ENCODE measurements around the gene PLEKHD1. TPM values are rescaled to one million over a fixed set of nuclear protein-coding genes. Genes with fewer than 3 reads are reported as not detected.
"Not testable (repeated sequence)": the region's sequence is repeated elsewhere in the genome, so short reads cannot be mapped to it uniquely, and the experiment has no call there.

PLEKHD1 gene
- total RNA-seq, 1 donor from 2014 or later, result not detected

DNA sequence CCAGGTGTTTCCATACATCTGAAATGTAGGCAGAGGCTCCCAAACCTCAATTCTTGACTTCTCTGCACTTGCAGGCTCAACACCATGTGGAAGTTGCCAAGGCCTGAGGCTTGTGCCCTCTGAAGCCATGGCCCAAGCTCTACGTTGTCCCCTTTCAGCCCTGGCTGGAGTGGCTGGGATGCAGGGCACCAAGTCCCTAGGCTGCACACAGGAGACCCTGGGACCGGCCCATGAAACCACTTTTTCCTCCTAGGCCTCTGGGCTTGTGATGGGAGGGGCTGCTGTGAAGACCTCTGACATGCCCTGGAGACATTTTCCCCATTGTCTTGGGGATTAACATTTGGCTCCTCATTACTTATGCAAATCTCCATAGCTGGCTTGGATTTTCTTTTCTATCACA is 6.5 kb upstream of the PLEKHD1 start:
- ATAC-seq; DNase-seq (ENCODE audit: low spot score): not testable (repeated sequence)
- intact Hi-C loops (cut with DNase I), result loop anchor here (5.0 kb wide), 1 partner anchor 1209 kb away; no protein-coding TSS in a partner anchor

DNA sequence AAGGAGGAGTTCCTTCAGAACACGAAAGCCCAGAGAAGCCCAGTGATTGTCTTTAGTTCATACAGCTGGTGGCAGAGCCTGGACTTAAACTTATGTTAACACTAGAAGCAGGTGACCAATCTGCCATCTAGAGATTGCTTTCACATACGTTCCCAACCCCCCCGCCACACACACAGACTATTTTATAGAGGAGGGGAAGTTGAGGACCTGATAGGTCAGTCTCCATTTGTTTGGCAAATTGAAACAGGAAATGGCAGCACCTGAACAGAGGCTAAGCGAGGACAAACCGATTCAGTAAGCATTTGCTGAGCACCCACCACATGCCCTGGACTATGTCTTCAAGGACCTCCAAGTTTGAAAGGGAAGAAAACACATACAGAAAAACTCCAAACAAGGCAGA is 4.8 kb upstream of the PLEKHD1 start:
- DNase-seq (ENCODE audit: low spot score) (no peak), ATAC-seq (no peak)
- intact Hi-C loops (cut with DNase I), result loop anchor here (5.0 kb wide), 1 partner anchor 1208 kb away; no protein-coding TSS in a partner anchor

DNA sequence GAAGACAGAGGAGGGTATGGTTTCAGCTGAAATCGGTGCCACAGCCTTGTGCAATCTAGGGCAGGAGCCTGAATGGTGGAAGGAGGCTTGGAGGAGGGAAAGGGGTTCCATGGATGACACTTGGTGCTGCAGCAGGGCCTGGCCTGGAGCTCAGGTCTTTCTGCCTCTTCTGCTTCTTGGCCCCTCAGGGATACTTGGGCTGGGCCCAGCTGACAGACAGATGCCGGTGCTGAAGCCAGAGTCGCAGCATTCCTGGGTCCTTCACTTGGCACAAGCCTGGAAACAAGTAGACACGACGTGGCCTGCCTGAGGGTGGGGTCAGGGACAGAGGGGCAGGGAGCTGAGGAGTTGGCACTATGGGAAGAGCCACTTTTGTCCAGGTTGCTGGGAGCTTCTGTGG is 4.4 kb upstream of the PLEKHD1 start:
- DNase-seq (ENCODE audit: low spot score) (no peak), ATAC-seq (no peak)
- intact Hi-C loops (cut with DNase I), result no loop called here

DNA sequence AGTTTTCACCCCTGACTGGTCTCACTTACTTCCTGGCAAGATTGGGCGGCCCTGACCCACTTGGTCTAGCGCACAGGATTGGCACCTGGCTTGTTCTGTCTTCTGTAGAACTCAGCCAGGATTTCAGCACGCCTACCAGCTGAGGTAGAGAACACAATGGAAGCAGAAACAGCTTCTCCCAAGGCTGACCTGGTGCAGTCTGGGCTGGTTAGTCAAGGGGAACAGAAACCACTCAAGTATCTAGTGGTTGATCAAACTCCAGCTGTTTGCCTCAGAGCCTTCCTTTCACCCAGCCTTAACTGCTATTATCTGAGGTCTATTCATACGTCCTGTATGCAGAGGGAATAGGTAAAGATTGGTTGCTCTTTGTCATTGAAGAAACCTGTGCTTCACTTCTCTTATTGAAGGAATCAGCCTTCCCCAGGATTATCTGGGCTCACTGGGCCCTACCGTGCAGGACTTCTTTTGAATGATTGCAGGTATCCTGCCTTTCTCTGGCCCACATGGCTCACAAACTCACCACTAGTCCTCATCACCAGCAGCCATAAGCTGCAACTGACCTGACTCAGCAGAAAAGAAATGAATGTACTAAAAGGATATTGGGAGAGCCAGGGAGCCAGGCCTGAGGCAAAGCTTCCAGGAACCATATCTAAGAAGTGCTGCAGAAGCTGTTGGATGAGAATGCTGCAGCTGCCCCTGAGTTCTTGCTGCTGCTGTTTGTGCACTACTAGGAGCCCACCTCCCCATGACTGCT is 2.5 kb upstream of the PLEKHD1 start:
- ATAC-seq (no peak), DNase-seq (ENCODE audit: low spot score) (no peak)
- intact Hi-C loops (cut with DNase I), result no loop called here

DNA sequence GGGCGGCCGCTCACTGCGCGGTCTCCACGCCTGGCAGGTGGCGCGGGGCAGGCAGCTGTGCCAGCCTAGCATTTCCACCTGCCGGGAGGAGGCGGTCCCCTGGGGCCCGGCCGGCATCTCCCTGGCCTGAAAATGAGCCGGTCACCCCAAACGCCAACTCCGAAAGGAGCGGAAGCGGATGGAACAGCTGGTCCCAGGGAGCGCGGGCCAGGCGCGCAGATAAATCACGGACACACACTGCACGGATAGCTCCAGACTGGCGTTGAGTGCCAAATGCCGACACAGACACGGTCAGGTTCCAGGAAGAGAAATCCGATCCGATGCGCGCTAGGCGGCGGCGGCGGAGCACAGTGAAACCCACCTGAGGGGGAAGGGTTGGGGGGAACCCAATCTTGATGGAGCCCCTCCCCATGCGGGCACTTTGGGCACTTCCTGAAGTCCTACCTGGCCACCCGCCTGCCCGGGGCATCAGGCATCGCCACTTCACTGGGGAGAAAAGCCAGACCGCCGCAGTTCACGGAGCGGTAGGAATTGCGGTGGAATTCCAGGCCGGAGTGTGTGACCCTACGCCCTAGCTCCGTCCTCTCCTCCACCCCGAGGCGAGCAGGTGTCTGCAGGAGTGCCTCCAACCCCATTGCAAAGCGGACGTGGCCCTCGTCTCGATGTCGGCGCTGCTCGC is 624 bp upstream of the PLEKHD1 start:
- intact Hi-C loops (cut with DNase I), result no loop called here
- DNase-seq (ENCODE audit: low spot score), result no peak
- ATAC-seq, result peak; percentile 57

DNA sequence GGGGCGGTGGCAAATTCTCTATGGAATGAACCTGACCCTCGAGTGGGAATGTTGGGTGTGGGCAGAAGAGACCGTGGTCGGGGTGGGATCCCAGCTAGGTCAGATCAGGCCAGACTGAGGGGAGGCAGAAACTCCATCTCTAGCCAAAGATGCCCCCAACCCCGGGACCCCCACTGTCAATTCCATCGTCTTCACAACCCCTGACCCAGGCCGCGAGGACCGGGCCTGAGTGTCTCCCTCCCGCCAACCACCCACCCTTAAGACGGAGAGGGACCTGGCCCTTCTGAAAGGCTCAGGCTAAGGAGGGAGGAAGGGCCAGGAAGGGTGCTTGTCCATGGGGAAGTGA is 760 bp downstream of the PLEKHD1 start:
- no peak for DNase-seq (ENCODE audit: low spot score)
- no peak for ATAC-seq
- intact Hi-C loops (cut with DNase I), result no loop called here

DNA sequence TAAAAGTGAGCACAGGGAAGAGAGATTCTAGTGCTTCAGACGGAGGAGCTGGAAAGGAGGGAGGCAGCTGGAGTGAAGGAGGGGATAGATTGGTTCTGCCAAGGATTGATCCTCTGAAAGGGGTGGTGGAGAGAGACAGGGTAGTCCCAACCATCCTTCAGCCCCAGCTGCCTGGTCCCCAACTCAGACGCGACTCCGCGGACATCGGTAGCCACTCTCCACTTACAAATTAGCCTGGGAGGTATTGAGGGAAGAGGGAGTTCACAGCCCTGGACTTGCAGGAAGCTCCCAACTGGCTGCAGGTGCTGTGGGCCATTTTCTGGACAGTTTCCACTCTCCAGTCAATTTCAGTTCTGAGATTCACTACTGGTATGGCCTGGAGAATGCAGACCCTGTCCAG is 1.2 kb downstream of the PLEKHD1 start:
- intact Hi-C loops (cut with DNase I), result no loop called here
- no peak for ATAC-seq
- DNase-seq (ENCODE audit: low spot score), result no peak

DNA sequence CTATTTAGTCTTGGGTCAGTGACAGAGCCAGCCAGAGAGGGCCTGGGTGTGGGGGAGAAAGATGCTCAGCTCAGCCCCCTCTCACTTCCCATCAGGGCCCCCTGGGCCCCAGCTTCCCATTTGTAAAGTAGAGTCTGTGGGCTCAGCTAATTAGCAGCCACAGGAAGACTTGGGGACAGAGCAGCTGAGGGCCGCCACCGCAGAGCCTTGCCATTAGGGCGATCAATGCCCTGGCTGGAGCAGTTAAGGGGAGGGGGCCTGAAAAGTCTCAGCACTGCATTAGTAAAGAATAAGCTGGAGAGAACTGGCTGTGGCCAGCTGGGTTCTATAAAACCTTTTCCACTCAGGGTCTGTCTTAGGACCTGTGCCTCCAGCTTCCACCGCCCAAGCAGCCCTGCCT is 2.7 kb downstream of the PLEKHD1 start:
- intact Hi-C loops (cut with DNase I), result no loop called here
- DNase-seq (ENCODE audit: low spot score) (no peak), ATAC-seq (no peak)

DNA sequence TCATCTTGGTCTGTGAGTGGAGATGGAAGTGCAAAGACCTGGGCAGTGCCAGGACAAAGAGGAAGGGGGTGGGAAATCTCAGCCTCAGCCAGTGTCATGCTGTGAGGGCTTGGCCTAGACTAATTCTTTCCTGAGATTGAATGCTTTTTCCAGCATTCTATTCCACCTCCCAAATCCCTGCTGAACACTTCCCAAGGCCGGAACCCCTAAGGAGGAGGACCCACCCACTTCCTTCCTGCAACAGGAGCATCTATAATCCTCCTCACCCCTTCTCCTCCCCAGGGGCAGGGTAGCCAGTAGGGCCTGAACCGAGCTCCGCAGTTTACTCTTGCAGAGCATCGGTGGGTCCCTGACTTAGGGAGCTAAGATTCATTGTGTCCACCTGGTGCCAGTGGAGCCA is 3.2 kb downstream of the PLEKHD1 start:
- intact Hi-C loops (cut with DNase I), result no loop called here
- DNase-seq (ENCODE audit: low spot score) (no peak), ATAC-seq (no peak)

DNA sequence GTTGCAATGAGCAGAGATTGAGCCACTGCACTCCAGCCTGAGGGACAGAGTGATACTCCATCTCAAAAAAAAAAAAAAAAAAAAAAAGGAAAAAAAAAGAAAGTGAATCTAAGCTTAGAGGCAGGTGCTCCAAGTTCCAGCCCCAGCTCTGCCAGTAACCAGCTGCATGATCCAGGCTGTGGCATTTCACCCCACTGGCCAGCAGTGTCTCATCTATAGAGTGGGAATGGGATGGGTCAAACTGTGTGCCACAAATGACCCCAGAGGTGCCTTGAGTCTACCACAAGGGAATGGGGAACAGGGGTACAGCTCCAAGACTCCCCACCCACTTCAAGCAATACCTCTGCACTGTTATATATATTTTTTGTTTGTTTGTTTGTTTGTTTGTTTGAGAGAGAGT is 5.0 kb downstream of the PLEKHD1 start:
- DNase-seq (ENCODE audit: low spot score) (peak; percentile 26), ATAC-seq (no peak)
- intact Hi-C loops (cut with DNase I), result no loop called here

DNA sequence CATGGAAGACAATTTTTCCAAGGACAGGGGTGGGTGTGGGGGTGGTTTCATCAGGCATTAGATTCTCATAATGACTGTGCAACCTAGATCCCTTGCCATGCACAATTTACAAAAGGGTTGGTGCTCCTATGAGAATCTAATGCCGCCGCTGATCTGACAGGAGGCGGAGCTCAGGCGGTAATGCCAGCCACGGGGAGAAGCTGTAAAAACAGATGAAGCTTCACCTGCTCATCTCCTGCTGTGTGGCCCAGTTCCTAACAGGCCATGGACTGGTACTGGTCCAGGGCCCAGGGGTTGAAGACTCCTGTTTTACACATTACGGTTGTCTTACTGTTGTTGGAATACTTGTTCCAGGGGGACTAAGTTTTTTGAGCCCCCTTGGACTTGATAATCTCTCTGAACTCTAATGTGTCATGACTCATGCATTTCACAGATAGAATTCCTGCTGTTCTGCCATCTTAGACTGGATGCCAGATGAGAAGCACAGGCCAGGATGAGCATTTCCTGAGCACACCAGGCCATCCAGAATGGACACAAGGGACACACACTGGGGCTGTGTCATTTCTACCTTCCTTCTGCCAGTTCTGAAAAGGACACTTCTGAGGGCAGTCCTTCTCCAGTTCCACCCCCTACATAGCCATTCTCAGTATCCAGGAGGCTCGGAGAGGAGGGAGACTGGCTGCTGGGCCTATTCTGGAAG is 5.8 kb downstream of the PLEKHD1 start:
- no peak for ATAC-seq
- intact Hi-C loops (cut with DNase I), result no loop called here
- DNase-seq (ENCODE audit: low spot score), result peak; percentile 23

DNA sequence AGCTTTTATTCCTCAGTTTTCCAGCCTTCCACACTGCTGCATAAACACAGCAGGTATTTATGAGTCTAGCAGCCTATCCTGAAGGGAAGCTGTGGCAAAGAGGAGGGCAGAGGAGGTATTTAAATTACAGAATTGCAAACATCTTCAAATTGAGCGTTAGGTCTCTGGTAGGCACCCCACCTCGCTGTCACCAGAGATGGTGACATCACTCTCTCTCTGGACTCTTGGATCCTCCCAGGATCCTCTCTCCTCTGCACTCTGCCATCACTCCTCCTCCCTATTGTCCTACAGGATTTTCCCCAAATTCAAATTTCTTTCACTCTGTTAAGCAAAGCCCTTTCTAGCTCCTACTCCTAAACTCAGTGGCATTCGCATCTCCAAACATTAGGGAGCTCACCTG is 6.7 kb downstream of the PLEKHD1 start:
- intact Hi-C loops (cut with DNase I), result no loop called here
- ATAC-seq (no peak), DNase-seq (ENCODE audit: low spot score) (peak; percentile 1)

DNA sequence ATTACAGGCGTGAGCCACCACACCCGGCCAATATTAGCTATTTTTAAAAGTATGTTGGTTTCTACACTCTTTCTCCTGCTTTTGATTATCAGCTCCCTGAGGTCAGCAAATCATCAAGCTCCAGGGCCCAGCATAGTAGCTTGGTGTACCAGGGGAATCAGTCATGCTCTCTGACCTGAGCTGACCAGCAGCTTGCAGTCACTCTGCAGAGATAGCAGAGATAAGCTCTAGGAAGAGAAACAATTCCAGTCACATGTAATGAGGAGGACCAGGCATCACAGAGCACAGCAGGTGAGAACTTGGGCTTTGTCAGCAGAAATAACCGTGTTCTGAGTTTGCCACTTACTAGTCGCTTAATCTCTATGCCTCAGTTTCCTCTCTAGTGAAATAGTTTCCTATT is 8.5 kb downstream of the PLEKHD1 start:
- intact Hi-C loops (cut with DNase I), result no loop called here
- no peak for ATAC-seq
- no peak for DNase-seq (ENCODE audit: low spot score)

DNA sequence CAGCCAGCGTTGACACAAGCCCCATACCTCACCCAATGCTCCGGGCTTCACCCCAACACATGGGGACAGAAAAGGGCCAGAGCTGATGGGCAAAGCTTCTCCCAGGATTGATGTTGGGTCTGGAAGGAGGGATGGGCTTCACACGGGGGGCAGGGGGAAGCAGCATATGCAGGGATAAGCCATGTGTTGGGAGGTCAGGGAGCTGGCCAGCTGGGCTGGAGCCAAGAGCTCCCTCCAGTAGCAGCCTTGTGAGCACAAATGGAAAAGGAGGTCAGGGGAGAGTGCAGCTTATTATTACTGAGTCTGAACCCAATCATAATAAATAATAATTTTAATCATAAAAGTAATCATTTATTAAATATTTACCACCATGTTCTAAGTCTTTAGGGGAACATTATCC is 9.3 kb downstream of the PLEKHD1 start:
- peak; percentile 22 for DNase-seq (ENCODE audit: low spot score)
- ATAC-seq, result no peak
- intact Hi-C loops (cut with DNase I), result no loop called here

DNA sequence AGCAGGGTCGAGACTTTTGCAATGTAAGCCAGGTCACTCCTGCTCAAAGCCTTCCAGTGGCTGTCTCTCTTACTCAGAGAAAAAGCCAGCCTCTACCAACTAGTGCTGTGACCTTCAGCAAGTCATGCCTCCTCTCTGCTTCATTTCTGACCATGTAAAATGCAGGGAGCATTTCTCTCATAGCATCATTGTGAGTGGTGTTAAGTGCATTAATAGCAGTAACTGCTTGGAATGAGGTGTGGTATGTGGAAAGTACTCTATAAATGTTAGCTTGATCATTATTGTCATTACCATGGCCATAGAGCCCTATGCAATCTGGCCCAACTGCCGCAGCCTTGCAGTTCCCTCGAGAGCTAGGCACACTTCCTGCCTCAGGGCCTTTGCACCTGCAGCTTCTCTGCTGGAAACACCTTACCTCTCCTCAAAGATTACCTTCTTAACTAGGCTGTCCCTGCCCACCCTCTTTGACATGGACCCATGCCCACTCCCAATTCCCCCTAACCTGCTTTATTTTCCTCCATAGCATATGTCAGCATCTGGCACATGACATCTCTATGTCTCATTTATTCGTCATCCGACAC is 10.9 kb downstream of the PLEKHD1 start:
- intact Hi-C loops (cut with DNase I), result no loop called here
- DNase-seq (ENCODE audit: low spot score) (peak; percentile 15), ATAC-seq (no peak)

DNA sequence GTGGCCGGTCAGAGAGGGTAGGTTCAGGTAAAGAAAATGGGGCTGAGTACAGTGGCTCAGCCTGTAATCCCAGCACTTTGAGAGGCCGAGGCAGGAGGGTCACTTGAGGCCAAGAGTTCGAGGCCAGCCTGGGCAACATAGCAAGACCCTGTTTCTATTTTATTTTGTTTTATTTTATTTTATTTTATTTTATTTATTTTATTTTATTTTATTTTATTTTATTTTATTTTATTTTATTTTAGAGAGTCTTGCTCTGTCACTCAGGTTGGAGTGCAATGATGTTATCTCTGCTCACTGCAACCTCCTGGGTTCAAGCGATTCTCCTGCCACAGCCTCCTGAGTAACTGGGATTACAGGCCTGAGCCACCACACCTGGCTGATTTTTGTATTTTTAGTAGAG is 13.3 kb downstream of the PLEKHD1 start:
- DNase-seq (ENCODE audit: low spot score); intact Hi-C loops (cut with DNase I); ATAC-seq: not testable (repeated sequence)

DNA sequence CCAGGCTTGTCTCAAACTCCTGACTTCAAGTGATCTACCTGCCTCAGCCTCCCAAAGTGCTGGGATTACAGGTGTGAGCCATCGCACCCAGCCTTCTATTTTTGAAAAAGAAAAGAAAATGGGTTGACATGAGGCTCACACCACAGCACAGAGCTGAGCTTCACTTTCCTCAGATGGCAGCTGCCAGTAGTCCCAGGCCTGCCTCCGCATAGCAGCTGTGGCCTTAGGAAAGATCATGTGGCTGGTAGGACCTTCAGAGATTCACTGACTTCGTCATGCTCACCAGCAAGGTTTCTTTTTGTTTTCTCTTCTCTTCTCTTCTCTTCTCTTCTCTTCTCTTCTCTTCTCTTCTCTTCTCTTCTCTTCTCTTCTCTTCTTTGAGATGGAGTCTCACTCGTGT is 13.8 kb downstream of the PLEKHD1 start:
- intact Hi-C loops (cut with DNase I); DNase-seq (ENCODE audit: low spot score); ATAC-seq: not testable (repeated sequence)

DNA sequence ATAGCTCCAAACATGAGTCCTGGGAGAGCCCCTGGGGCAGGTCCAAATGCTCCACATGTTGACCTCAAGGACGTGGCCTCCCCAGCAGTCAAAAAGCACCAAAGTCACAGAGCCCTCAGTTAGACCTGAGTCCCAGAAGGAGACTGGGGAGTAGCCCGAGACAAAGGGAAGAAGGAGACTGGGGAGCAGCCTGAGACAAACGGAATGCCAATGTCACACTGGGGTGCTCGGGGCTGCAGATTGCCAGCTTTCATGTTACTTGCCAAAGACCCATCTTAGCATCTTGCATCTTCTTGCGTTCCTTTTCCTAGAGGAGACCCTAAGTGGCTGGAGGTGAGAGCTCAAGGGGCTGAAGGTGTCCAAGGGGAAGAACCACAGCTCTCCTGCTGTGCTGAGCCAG is 14.9 kb downstream of the PLEKHD1 start:
- intact Hi-C loops (cut with DNase I), result no loop called here
- DNase-seq (ENCODE audit: low spot score) (no peak), ATAC-seq (no peak)

DNA sequence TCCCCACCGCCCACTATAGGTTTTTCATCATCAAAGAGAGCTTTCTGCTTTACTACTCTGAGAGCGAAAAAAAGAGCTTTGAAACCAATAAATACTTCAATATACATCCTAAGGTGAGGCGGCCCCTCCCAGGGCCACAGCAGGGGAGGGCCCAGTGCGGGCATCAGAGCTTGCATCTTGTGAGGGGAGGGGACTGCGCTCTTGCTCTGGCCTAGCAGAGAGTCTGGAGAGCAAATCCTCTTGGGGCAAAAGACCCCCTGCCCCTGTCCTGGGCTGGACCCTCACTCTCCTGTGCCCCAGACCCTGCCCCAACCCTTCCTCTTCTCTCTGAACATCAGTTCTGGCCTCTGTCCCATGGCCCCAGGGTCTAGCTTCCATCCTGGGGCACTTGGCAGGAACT is 15.6 kb downstream of the PLEKHD1 start:
- intact Hi-C loops (cut with DNase I), result no loop called here
- no peak for ATAC-seq
- no peak for DNase-seq (ENCODE audit: low spot score)

DNA sequence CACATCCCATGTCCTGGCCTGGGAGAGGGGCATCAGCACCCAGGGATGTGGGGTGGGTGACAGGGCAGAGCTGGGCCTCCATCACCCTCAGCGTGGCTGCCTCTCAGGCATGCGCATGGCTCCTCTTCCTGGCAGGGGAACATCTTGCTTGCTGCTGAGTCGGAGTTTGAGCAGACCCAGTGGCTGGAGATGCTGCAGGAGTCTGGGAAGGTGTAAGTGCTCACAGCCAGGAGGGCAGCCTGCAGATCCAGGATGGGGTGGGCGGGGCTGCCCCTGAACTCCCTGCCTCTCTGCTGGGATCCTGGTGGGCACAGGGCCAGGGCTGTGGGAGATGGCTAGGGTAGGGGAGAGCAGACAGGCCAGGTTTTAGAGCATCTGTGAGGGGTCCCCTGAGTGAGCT is 16.2 kb downstream of the PLEKHD1 start:
- ATAC-seq, result no peak
- DNase-seq (ENCODE audit: low spot score), result no peak
- intact Hi-C loops (cut with DNase I), result no loop called here

Data from sciatic nerve (tissue), 2 donors.